SK-N-SH (cell line): Measurements from ENCODE around the gene MAN1A2. TPM values are rescaled to one million over a fixed set of nuclear protein-coding genes. Genes with fewer than 3 reads are reported as not detected.

Experiments
- CTCF ChIA-PET: fragments of 300-600, 350-600 bp; formaldehyde crosslinking; extraction: SDS; loops from one replicate; lab custom pipeline; 2021; lab: Yijun Ruan, JAX
- POLR2A ChIA-PET: fragments of 350-600 bp; sonication (Branson Sonifier 250); formaldehyde crosslinking; extraction: SDS; loops from one replicate; lab custom pipeline; 2020; ENCODE audit warnings: antibody characterized with exemption, inconsistent platforms; lab: Yijun Ruan, JAX
- DNase-seq: peaks from one replicate; pipeline ENCODE4 v3.0.0; 2012
- H2AFZ ChIP-seq: fragments of 200-600 bp; sonication (generic); 2 replicates; pipeline ENCODE4 v1.8.1; 2016; ENCODE audit warnings: antibody characterized with exemption, mild to moderate bottlenecking, low read depth
- H3F3A ChIP-seq: fragments of 200-600 bp; sonication (generic); replicated peaks from 2 replicates; pipeline ENCODE3; 2016; ENCODE audit warnings: antibody characterized with exemption, mild to moderate bottlenecking; ENCODE audit not compliant: insufficient read depth
- H3K27ac ChIP-seq, 2 experiments: fragments of 200-500 bp in 1 of 2; fragments of 200-600 bp in 1 of 2; sonication (Bioruptor generic) in 1 of 2; sonication (generic), shearing (Covaris generic) in 1 of 2; 2 replicates each; pipeline versions ENCODE4 v1.5.1 to v1.6.1; 2014 to 2016; ENCODE audit warnings: low read depth in 2 of 2, inconsistent platforms in 1 of 2, low read length in 1 of 2, mild to moderate bottlenecking in 1 of 2, mixed read lengths in 1 of 2
- H3K27me3 ChIP-seq: fragments of 200-600 bp; sonication (generic), shearing (Covaris generic); 2 replicates; pipeline ENCODE4 v1.6.1; 2016; ENCODE audit warnings: mixed run types; ENCODE audit not compliant: insufficient read depth
- H3K36me3 ChIP-seq, 2 experiments: fragments of 200-500 bp in 1 of 2; fragments of 200-600 bp in 1 of 2; sonication (Bioruptor generic) in 1 of 2; sonication (generic) in 1 of 2; replicated peaks in 1 of 2; 2 replicates each; pipeline versions ENCODE3 to v1.5.1; 2014 to 2016; ENCODE audit warnings: low read length in 1 of 2, mild to moderate bottlenecking in 1 of 2; ENCODE audit not compliant: insufficient read depth in 2 of 2, control insufficient read depth in 1 of 2
- H3K4me1 ChIP-seq, 2 experiments: fragments of 200-500 bp in 1 of 2; fragments of 200-600 bp in 1 of 2; sonication (Bioruptor generic) in 1 of 2; sonication (generic), shearing (Covaris generic) in 1 of 2; 2 replicates each; pipeline versions ENCODE4 v1.5.1 to v1.6.1; 2014 to 2016; ENCODE audit warnings: low read depth in 1 of 2, low read length in 1 of 2, mixed run types in 1 of 2; ENCODE audit not compliant: insufficient read depth in 2 of 2, control insufficient read depth in 1 of 2
- H3K4me2 ChIP-seq: fragments of 200-600 bp; sonication (generic), shearing (Covaris generic); 2 replicates; pipeline ENCODE4 v1.6.1; 2017; ENCODE audit warnings: mixed run types
- H3K4me3 ChIP-seq, 2 experiments: fragments of 200-500 bp in 1 of 2; fragments of 200-600 bp in 1 of 2; sonication (Bioruptor generic) in 1 of 2; sonication (generic), shearing (Covaris generic) in 1 of 2; 2 replicates each; pipeline versions ENCODE4 v1.5.1 to v1.8.1; 2014 to 2016; ENCODE audit warnings: low read depth in 2 of 2, inconsistent platforms in 1 of 2, low read length in 1 of 2, mild to moderate bottlenecking in 1 of 2, mixed read lengths in 1 of 2, moderate library complexity in 1 of 2
- H3K79me2 ChIP-seq: fragments of 200-600 bp; sonication (generic); 2 replicates; pipeline ENCODE4 v1.8.1; 2017; ENCODE audit warnings: mild to moderate bottlenecking; ENCODE audit not compliant: insufficient read depth
- H3K9ac ChIP-seq: fragments of 200-600 bp; sonication (generic); 2 replicates; pipeline ENCODE4 v1.6.1; 2017; ENCODE audit warnings: mixed run types
- H3K9me2 ChIP-seq: fragments of 200-600 bp; sonication (generic); 2 replicates; pipeline ENCODE4 v1.6.1; 2017; ENCODE audit warnings: mixed run types
- H3K9me3 ChIP-seq: fragments of 200-600 bp; sonication (generic); 2 replicates; pipeline ENCODE4 v1.6.1; 2017; ENCODE audit warnings: mixed run types, mild to moderate bottlenecking, moderate library complexity
- H4K20me1 ChIP-seq: fragments of 200-600 bp; sonication (generic); 2 replicates; pipeline ENCODE4 v1.6.1; 2017; ENCODE audit warnings: mild to moderate bottlenecking, mixed run types; ENCODE audit not compliant: insufficient read depth
- CHD2 ChIP-seq: fragments of 150-350 bp; IDR thresholded peaks from 2 replicates; pipeline ENCODE4 v1.6.1; 2018; ENCODE audit warnings: low read length; ENCODE audit not compliant: partially characterized antibody
- CTCF ChIP-seq: fragments of 200-600 bp; sonication (generic); IDR thresholded peaks from 2 replicates; pipeline ENCODE4 v1.6.1; 2017; ENCODE audit warnings: antibody characterized with exemption, mild to moderate bottlenecking, moderate library complexity
- EZH2phosphoT487 ChIP-seq: fragments of 200-600 bp; sonication (generic); IDR thresholded peaks from 2 replicates; pipeline ENCODE4 v1.6.1; 2017; ENCODE audit warnings: low read depth, mixed run types, mild to moderate bottlenecking, antibody characterized with exemption, moderate library complexity, borderline replicate concordance
- GABPA ChIP-seq: IDR thresholded peaks from 2 replicates; pipeline ENCODE4 v1.4.0; 2012; ENCODE audit warnings: low read depth, mild to moderate bottlenecking
- GATA2 ChIP-seq: sonication (generic); formaldehyde crosslinking; IDR thresholded peaks from 2 replicates; pipeline ENCODE4 v1.5.0; 2020; ENCODE audit warnings: mild to moderate bottlenecking, missing genetic modification reagents
- JUND ChIP-seq: IDR thresholded peaks from 2 replicates; pipeline ENCODE4 v1.4.0; 2012
- MAX ChIP-seq: IDR thresholded peaks from 2 replicates; pipeline ENCODE4 v1.4.0; 2012; ENCODE audit warnings: low read depth
- MEF2A ChIP-seq: IDR thresholded peaks from 2 replicates; pipeline ENCODE4 v1.4.0; 2012; ENCODE audit warnings: low read depth, borderline replicate concordance
- MXI1 ChIP-seq: IDR thresholded peaks from 2 replicates; pipeline ENCODE4 v1.6.1; 2012; ENCODE audit warnings: mild to moderate bottlenecking, low read depth, low read length, improper control_type of control experiment
- RCOR1 ChIP-seq: fragments of 150-350 bp; IDR thresholded peaks from 2 replicates; pipeline ENCODE4 v1.6.1; 2017; ENCODE audit warnings: antibody characterized with exemption, low read length
- RXRA ChIP-seq: IDR thresholded peaks from 2 replicates; pipeline ENCODE4 v1.4.0; 2012; ENCODE audit warnings: low read depth, mild to moderate bottlenecking, borderline replicate concordance
- TEAD4 ChIP-seq: IDR thresholded peaks from 2 replicates; pipeline ENCODE4 v1.4.0; 2012; ENCODE audit warnings: mild to moderate bottlenecking, borderline replicate concordance; ENCODE audit not compliant: insufficient read depth
- WGBS: methylation state at CpG from one replicate; pipeline ENCODE4 v1.1.6; 2017; ENCODE audit warnings: low lambda C conversion rate; 5-methylcytosine and 5-hydroxymethylcytosine counted together
- polyA plus RNA-seq, 3 experiments: library from polyadenylated mRNA; depleted of rRNA; stranded (reverse); fragments of >200 nt; gene quantifications; 2 replicates each; pipeline ENCODE4 v1.2.3, GENCODE V29; 2012
- TF ChIP-seq, protein P1 (sequence below): IDR thresholded peaks from 2 replicates; pipeline ENCODE4 v1.4.0; 2012; ENCODE audit warnings: low read depth, borderline replicate concordance

The MAN1A2 gene
- polyA plus RNA-seq, 1 of the 3 experiments (the other 2 are of a cell fraction), result 6.0 TPM

GRCh38 chr1:117479086-117479485 lies 111.8 kb downstream of the MAN1A2 start:
- no peaks in the 10 kb centered on the region for H3F3A ChIP-seq
- no peak overlapping the region for H3K4me3 ChIP-seq
- 0 out of 2 replicates have a peak, but pooled peaks cover 6% of the 10 kb centered on the region for H3K9me3 ChIP-seq
- no peaks in the 10 kb centered on the region for H3K9me2 ChIP-seq
- no peak overlapping the region for H3K9ac ChIP-seq
- H4K20me1 ChIP-seq, result no peaks in the 10 kb centered on the region
- TF ChIP-seq CTCF (no peak), MEF2A (no peak)
- no peak for DNase-seq
- POLR2A ChIA-PET, result no interaction called here
- H3K36me3 ChIP-seq, result peaks cover 0 to 26% of the 10 kb centered on the region in 2 experiments
- no peak overlapping the region for H3K4me2 ChIP-seq
- no peaks in the 10 kb centered on the region for H3K27me3 ChIP-seq
- H3K4me1 ChIP-seq, result no peaks in the 10 kb centered on the region
- CTCF ChIA-PET, result no interaction called here
- H3K27ac ChIP-seq, result no peak overlapping the region
- no peaks in the 10 kb centered on the region for H3K79me2 ChIP-seq
- H2AFZ ChIP-seq, result no peak overlapping the region

DNA sequence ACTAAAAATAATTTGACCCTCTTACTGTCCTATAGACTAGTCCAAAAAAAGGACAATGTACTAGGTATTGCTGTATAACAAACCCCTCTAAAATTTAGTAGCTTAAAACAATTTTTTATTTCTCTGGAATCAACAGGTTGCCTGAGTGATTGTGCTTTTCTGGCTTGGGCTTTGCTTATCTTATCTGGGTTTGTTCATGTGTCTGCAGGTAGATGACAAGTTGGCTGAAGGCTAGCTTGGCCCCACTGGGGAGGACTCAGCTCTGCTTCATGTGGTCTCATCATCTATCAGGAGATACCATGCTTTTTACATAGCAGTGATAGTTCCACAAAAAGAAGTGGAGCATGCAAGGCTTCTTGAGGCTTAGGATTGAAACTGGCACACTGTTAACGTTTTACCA lies 114.2 kb downstream of the MAN1A2 start:
- no peaks in the 10 kb centered on the region for H4K20me1 ChIP-seq
- H3K4me3 ChIP-seq, result no peak overlapping the region
- H3K9ac ChIP-seq, result no peak overlapping the region
- no peaks in the 10 kb centered on the region; a peak in 1 of 4 replicates for H3K4me1 ChIP-seq
- TF ChIP-seq RXRA (no peak), TEAD4 (no peak), JUND (no peak), GABPA (no peak), MAX (no peak), CHD2 (no peak), RCOR1 (no peak), EZH2phosphoT487 (no peak), GATA2 (CRISPR knock-in tag) (no peak), MXI1 (no peak)
- TF ChIP-seq, protein P1, sequence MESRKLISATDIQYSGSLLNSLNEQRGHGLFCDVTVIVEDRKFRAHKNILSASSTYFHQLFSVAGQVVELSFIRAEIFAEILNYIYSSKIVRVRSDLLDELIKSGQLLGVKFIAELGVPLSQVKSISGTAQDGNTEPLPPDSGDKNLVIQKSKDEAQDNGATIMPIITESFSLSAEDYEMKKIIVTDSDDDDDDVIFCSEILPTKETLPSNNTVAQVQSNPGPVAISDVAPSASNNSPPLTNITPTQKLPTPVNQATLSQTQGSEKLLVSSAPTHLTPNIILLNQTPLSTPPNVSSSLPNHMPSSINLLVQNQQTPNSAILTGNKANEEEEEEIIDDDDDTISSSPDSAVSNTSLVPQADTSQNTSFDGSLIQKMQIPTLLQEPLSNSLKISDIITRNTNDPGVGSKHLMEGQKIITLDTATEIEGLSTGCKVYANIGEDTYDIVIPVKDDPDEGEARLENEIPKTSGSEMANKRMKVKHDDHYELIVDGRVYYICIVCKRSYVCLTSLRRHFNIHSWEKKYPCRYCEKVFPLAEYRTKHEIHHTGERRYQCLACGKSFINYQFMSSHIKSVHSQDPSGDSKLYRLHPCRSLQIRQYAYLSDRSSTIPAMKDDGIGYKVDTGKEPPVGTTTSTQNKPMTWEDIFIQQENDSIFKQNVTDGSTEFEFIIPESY, result no peak
- no peak for DNase-seq
- CTCF ChIA-PET, result no interaction called here
- no peaks in the 10 kb centered on the region for H3K79me2 ChIP-seq
- H3K4me2 ChIP-seq, result no peak overlapping the region
- H3K9me2 ChIP-seq, result no peaks in the 10 kb centered on the region
- H3K36me3 ChIP-seq, result peaks cover 3 to 21% of the 10 kb centered on the region in 2 experiments
- no peaks in the 10 kb centered on the region for H3F3A ChIP-seq
- POLR2A ChIA-PET, result no interaction called here
- H3K9me3 ChIP-seq, result no peaks in the 10 kb centered on the region
- no peak overlapping the region for H3K27ac ChIP-seq
- H3K27me3 ChIP-seq, result no peaks in the 10 kb centered on the region
- H2AFZ ChIP-seq, result no peak overlapping the region
- WGBS, result 82% methylated on average over 1 of the region's 1 CpG
